Hepatocyte (in vitro differentiated cells): Measurements from ENCODE around the gene INTS6.

Source experiments
- EZH2 ChIP-seq: fragments of 200-600 bp; sonication (generic); IDR thresholded peaks from 2 replicates; pipeline ENCODE4 v1.6.1; 2016; ENCODE audit warnings: antibody characterized with exemption, mild to moderate bottlenecking, borderline replicate concordance
- TF ChIP-seq, protein P1 (sequence below): fragments of 200-600 bp; sonication (generic); IDR thresholded peaks from 2 replicates; pipeline ENCODE4 v1.5.1; 2016; ENCODE audit warnings: antibody characterized with exemption, mild to moderate bottlenecking; ENCODE audit not compliant: poor library complexity

DNA sequence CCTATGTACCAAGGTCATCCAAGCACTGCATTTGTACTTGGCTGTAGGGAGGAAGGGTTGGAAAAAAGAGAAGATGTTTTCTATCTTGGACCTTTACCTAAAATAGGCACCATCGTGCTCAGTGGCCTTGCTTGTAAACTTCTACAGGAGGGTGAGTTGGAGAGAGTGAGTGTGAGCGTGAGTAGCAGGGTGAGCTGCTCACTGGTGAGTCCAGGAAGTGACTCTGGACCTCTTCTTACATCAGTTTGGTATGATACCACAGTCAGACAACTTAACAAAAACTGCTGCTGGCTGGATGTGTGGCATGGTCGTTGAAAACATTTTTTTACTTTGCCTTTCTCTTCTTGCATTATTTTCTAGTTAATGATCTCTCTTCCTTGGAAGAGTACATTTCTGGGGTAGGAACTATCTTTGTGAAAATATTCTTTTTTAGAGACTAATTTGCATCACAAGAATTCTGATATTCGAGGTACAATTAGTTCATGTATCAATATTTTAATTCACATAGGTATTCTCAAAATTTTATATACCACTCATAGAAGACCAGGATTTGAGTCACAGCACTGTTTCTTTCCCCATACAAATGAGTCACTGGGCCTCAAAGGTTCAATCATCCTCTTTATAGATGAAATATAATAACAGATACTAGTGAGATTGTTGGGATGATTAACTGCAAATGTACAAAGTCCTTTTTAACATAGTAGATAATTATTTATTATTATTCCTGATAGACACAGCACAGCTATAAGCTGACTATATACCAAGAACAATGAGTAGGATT lies 112.7 kb downstream of the INTS6 start:
- no peak for TF ChIP-seq EZH2
- TF ChIP-seq, protein P1, sequence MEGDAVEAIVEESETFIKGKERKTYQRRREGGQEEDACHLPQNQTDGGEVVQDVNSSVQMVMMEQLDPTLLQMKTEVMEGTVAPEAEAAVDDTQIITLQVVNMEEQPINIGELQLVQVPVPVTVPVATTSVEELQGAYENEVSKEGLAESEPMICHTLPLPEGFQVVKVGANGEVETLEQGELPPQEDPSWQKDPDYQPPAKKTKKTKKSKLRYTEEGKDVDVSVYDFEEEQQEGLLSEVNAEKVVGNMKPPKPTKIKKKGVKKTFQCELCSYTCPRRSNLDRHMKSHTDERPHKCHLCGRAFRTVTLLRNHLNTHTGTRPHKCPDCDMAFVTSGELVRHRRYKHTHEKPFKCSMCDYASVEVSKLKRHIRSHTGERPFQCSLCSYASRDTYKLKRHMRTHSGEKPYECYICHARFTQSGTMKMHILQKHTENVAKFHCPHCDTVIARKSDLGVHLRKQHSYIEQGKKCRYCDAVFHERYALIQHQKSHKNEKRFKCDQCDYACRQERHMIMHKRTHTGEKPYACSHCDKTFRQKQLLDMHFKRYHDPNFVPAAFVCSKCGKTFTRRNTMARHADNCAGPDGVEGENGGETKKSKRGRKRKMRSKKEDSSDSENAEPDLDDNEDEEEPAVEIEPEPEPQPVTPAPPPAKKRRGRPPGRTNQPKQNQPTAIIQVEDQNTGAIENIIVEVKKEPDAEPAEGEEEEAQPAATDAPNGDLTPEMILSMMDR, result no peak
